NCI-H526 treated with DMSO at 0.1 percent for 48 hours (cell line): Measurements from ENCODE around the gene PRMT1.

Experiments
- DNase-seq: peaks from one replicate; lab custom pipeline; 2025; lab: John Stamatoyannopoulos, UW

The PRMT1 gene

GRCh38 chr19:49727217-49728030 lies 50.4 kb downstream of the PRMT1 start:
- no peak for DNase-seq

DNA sequence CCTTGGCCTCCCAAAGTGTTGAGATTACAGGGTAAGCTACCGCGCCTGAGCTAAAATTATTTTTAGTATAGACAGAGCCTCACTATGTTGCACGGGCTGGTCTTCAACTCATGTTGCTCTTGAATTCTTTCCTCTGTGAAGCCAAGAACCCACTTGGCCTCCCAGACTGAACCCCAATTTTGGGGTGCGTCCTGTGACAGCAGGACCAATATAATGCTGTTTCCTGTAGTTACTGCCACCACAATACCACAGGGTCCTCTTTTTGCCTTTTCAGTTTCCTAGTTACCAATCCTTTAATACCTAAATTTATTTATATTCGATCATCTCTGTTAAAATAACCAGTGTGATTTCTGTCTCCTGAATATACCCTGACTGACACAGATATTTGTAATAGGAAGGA lies 53.1 kb downstream of the PRMT1 start:
- no peak for DNase-seq
